SK-N-SH (cell line): Measurements from ENCODE around the gene ZBED4. TPM values are rescaled to one million over a fixed set of nuclear protein-coding genes. Genes with fewer than 3 reads are reported as not detected.

Experiments
- CTCF ChIA-PET: fragments of 300-600, 350-600 bp; formaldehyde crosslinking; extraction: SDS; loops from one replicate; lab custom pipeline; 2021; lab: Yijun Ruan, JAX
- POLR2A ChIA-PET: fragments of 350-600 bp; sonication (Branson Sonifier 250); formaldehyde crosslinking; extraction: SDS; loops from one replicate; lab custom pipeline; 2020; ENCODE audit warnings: antibody characterized with exemption, inconsistent platforms; lab: Yijun Ruan, JAX
- DNase-seq: peaks from one replicate; pipeline ENCODE4 v3.0.0; 2012
- H2AFZ ChIP-seq: fragments of 200-600 bp; sonication (generic); 2 replicates; pipeline ENCODE4 v1.8.1; 2016; ENCODE audit warnings: antibody characterized with exemption, mild to moderate bottlenecking, low read depth
- H3F3A ChIP-seq: fragments of 200-600 bp; sonication (generic); replicated peaks from 2 replicates; pipeline ENCODE3; 2016; ENCODE audit warnings: antibody characterized with exemption, mild to moderate bottlenecking; ENCODE audit not compliant: insufficient read depth
- H3K27ac ChIP-seq, 2 experiments: fragments of 200-500 bp in 1 of 2; fragments of 200-600 bp in 1 of 2; sonication (Bioruptor generic) in 1 of 2; sonication (generic), shearing (Covaris generic) in 1 of 2; 2 replicates each; pipeline versions ENCODE4 v1.5.1 to v1.6.1; 2014 to 2016; ENCODE audit warnings: low read depth in 2 of 2, inconsistent platforms in 1 of 2, low read length in 1 of 2, mild to moderate bottlenecking in 1 of 2, mixed read lengths in 1 of 2
- H3K27me3 ChIP-seq: fragments of 200-600 bp; sonication (generic), shearing (Covaris generic); 2 replicates; pipeline ENCODE4 v1.6.1; 2016; ENCODE audit warnings: mixed run types; ENCODE audit not compliant: insufficient read depth
- H3K36me3 ChIP-seq, 2 experiments: fragments of 200-500 bp in 1 of 2; fragments of 200-600 bp in 1 of 2; sonication (Bioruptor generic) in 1 of 2; sonication (generic) in 1 of 2; replicated peaks in 1 of 2; 2 replicates each; pipeline versions ENCODE3 to v1.5.1; 2014 to 2016; ENCODE audit warnings: low read length in 1 of 2, mild to moderate bottlenecking in 1 of 2; ENCODE audit not compliant: insufficient read depth in 2 of 2, control insufficient read depth in 1 of 2
- H3K4me1 ChIP-seq, 2 experiments: fragments of 200-500 bp in 1 of 2; fragments of 200-600 bp in 1 of 2; sonication (Bioruptor generic) in 1 of 2; sonication (generic), shearing (Covaris generic) in 1 of 2; 2 replicates each; pipeline versions ENCODE4 v1.5.1 to v1.6.1; 2014 to 2016; ENCODE audit warnings: low read depth in 1 of 2, low read length in 1 of 2, mixed run types in 1 of 2; ENCODE audit not compliant: insufficient read depth in 2 of 2, control insufficient read depth in 1 of 2
- H3K4me2 ChIP-seq: fragments of 200-600 bp; sonication (generic), shearing (Covaris generic); 2 replicates; pipeline ENCODE4 v1.6.1; 2017; ENCODE audit warnings: mixed run types
- H3K4me3 ChIP-seq, 2 experiments: fragments of 200-500 bp in 1 of 2; fragments of 200-600 bp in 1 of 2; sonication (Bioruptor generic) in 1 of 2; sonication (generic), shearing (Covaris generic) in 1 of 2; 2 replicates each; pipeline versions ENCODE4 v1.5.1 to v1.8.1; 2014 to 2016; ENCODE audit warnings: low read depth in 2 of 2, inconsistent platforms in 1 of 2, low read length in 1 of 2, mild to moderate bottlenecking in 1 of 2, mixed read lengths in 1 of 2, moderate library complexity in 1 of 2
- H3K79me2 ChIP-seq: fragments of 200-600 bp; sonication (generic); 2 replicates; pipeline ENCODE4 v1.8.1; 2017; ENCODE audit warnings: mild to moderate bottlenecking; ENCODE audit not compliant: insufficient read depth
- H3K9ac ChIP-seq: fragments of 200-600 bp; sonication (generic); 2 replicates; pipeline ENCODE4 v1.6.1; 2017; ENCODE audit warnings: mixed run types
- H3K9me2 ChIP-seq: fragments of 200-600 bp; sonication (generic); 2 replicates; pipeline ENCODE4 v1.6.1; 2017; ENCODE audit warnings: mixed run types
- H3K9me3 ChIP-seq: fragments of 200-600 bp; sonication (generic); 2 replicates; pipeline ENCODE4 v1.6.1; 2017; ENCODE audit warnings: mixed run types, mild to moderate bottlenecking, moderate library complexity
- H4K20me1 ChIP-seq: fragments of 200-600 bp; sonication (generic); 2 replicates; pipeline ENCODE4 v1.6.1; 2017; ENCODE audit warnings: mild to moderate bottlenecking, mixed run types; ENCODE audit not compliant: insufficient read depth
- ELF1 ChIP-seq: IDR thresholded peaks from 2 replicates; pipeline ENCODE4 v1.4.0; 2012
- EZH2phosphoT487 ChIP-seq: fragments of 200-600 bp; sonication (generic); IDR thresholded peaks from 2 replicates; pipeline ENCODE4 v1.6.1; 2017; ENCODE audit warnings: low read depth, mixed run types, mild to moderate bottlenecking, antibody characterized with exemption, moderate library complexity, borderline replicate concordance
- FOSL2 ChIP-seq: IDR thresholded peaks from 2 replicates; pipeline ENCODE4 v1.4.0; 2012; ENCODE audit warnings: low read depth, mild to moderate bottlenecking, moderate library complexity, borderline replicate concordance
- FOXJ3 ChIP-seq: sonication (generic); formaldehyde crosslinking; IDR thresholded peaks from 2 replicates; pipeline ENCODE4 v1.5.1; 2020; ENCODE audit warnings: mild to moderate bottlenecking, missing genetic modification reagents
- GABPA ChIP-seq: IDR thresholded peaks from 2 replicates; pipeline ENCODE4 v1.4.0; 2012; ENCODE audit warnings: low read depth, mild to moderate bottlenecking
- JUND ChIP-seq: IDR thresholded peaks from 2 replicates; pipeline ENCODE4 v1.4.0; 2012
- MAX ChIP-seq: IDR thresholded peaks from 2 replicates; pipeline ENCODE4 v1.4.0; 2012; ENCODE audit warnings: low read depth
- MEF2A ChIP-seq: IDR thresholded peaks from 2 replicates; pipeline ENCODE4 v1.4.0; 2012; ENCODE audit warnings: low read depth, borderline replicate concordance
- NFIC ChIP-seq: IDR thresholded peaks from 2 replicates; pipeline ENCODE4 v1.4.0; 2012; ENCODE audit warnings: borderline replicate concordance
- POLR2AphosphoS5 ChIP-seq: IDR thresholded peaks from 2 replicates; pipeline ENCODE4 v1.6.1; 2012; ENCODE audit warnings: low read depth, low read length
- RAD21 ChIP-seq: IDR thresholded peaks from 2 replicates; pipeline ENCODE4 v1.6.1; 2012; ENCODE audit warnings: mild to moderate bottlenecking, low read length
- SIN3A ChIP-seq: IDR thresholded peaks from 2 replicates; pipeline ENCODE4 v1.6.1; 2012; ENCODE audit warnings: low read depth, mild to moderate bottlenecking, low read length, moderate library complexity, borderline replicate concordance
- SMC3 ChIP-seq: IDR thresholded peaks from 2 replicates; pipeline ENCODE4 v1.6.1; 2012; ENCODE audit warnings: low read depth, low read length, improper control_type of control experiment
- TAF1 ChIP-seq: IDR thresholded peaks from 2 replicates; pipeline ENCODE4 v1.6.1; 2012; ENCODE audit warnings: low read depth, mild to moderate bottlenecking, low read length, moderate library complexity, borderline replicate concordance
- TCF12 ChIP-seq: IDR thresholded peaks from 2 replicates; pipeline ENCODE4 v1.4.0; 2012
- USF2 ChIP-seq: fragments of 150-350 bp; IDR thresholded peaks from 2 replicates; pipeline ENCODE4 v1.6.1; 2017; ENCODE audit warnings: antibody characterized with exemption, low read length, low read depth, borderline replicate concordance
- YY1 ChIP-seq: IDR thresholded peaks from 2 replicates; pipeline ENCODE4 v1.4.0; 2012; ENCODE audit warnings: low read depth, mild to moderate bottlenecking
- WGBS: methylation state at CpG from one replicate; pipeline ENCODE4 v1.1.6; 2017; ENCODE audit warnings: low lambda C conversion rate; 5-methylcytosine and 5-hydroxymethylcytosine counted together
- polyA plus RNA-seq, 3 experiments: library from polyadenylated mRNA; depleted of rRNA; stranded (reverse); fragments of >200 nt; gene quantifications; 2 replicates each; pipeline ENCODE4 v1.2.3, GENCODE V29; 2012

ZBED4 gene
- polyA plus RNA-seq, 1 of the 3 experiments (the other 2 are of a cell fraction): 7.9 TPM

- Histone ChIP-seq H3K4me1 (no peaks in the 10 kb centered on the region; a peak in 1 of 4 replicates), H3K9me3 (no peaks in the 10 kb centered on the region; the same call in 1 of the 2 replicates), H3K9me2 (no peaks in the 10 kb centered on the region), H3K27ac (no peak overlapping the region), H3K27me3 (no peaks in the 10 kb centered on the region), H4K20me1 (peaks cover 8% of the 10 kb centered on the region), H3K9ac (no peak overlapping the region), H3F3A (no peaks in the 10 kb centered on the region), H3K4me2 (no peak overlapping the region), H3K79me2 (peaks cover 80% of the 10 kb centered on the region), H3K36me3 (peaks cover 46 to 67% of the 10 kb centered on the region in 2 experiments), H2AFZ (no peak overlapping the region), H3K4me3 (no peak overlapping the region)
- WGBS: 89% methylated on average over 12 of the region's 14 CpGs
- POLR2A ChIA-PET: no interaction called here
- no peak for DNase-seq
- CTCF ChIA-PET: no interaction called here
- TF ChIP-seq SMC3 (no peak), TAF1 (no peak), MEF2A (no peak), JUND (no peak)
These were observed 33.4 kb downstream of the ZBED4 start for GRCh38 chr22:49887064-49887451.

- Histone ChIP-seq H3K9ac (no peak overlapping the region), H3K36me3 (peaks cover 49 to 72% of the 10 kb centered on the region in 2 experiments), H3K9me3 (no peaks in the 10 kb centered on the region; the same call in 1 of the 2 replicates), H3K4me1 (no peaks in the 10 kb centered on the region), H3K27me3 (no peaks in the 10 kb centered on the region), H2AFZ (no peak overlapping the region), H3K27ac (no peak overlapping the region), H3K4me3 (no peak overlapping the region), H3K79me2 (peaks cover 73% of the 10 kb centered on the region), H4K20me1 (peaks cover 2% of the 10 kb centered on the region; the same call in 1 of the 2 replicates), H3K9me2 (no peaks in the 10 kb centered on the region), H3K4me2 (no peak overlapping the region), H3F3A (no peaks in the 10 kb centered on the region)
- DNase-seq: no peak
- whole genome bisulfite sequencing: 96% methylated on average over 9 of the region's 9 CpGs
- CTCF ChIA-PET: no interaction called here
- TF ChIP-seq MEF2A (no peak), TCF12 (no peak), MAX (no peak), RAD21 (no peak), YY1 (no peak), GABPA (no peak), USF2 (no peak), NFIC (no peak), ELF1 (no peak), POLR2AphosphoS5 (no peak), EZH2phosphoT487 (no peak), SIN3A (no peak), FOSL2 (no peak), TAF1 (no peak), FOXJ3 (CRISPR knock-in tag) (no peak)
- POLR2A ChIA-PET: no interaction called here
These were observed 34.1 kb downstream of the ZBED4 start for GRCh38 chr22:49887702-49888101.
